Measurements from ENCODE around the gene SORBS2. TPM values are rescaled to one million over a fixed set of nuclear protein-coding genes. Genes with fewer than 3 reads are reported as not detected.

Gene SORBS2
- total and polyA plus RNA-seq, 9 donors = 17.4 to 204 (median 32.7) TPM

DNA sequence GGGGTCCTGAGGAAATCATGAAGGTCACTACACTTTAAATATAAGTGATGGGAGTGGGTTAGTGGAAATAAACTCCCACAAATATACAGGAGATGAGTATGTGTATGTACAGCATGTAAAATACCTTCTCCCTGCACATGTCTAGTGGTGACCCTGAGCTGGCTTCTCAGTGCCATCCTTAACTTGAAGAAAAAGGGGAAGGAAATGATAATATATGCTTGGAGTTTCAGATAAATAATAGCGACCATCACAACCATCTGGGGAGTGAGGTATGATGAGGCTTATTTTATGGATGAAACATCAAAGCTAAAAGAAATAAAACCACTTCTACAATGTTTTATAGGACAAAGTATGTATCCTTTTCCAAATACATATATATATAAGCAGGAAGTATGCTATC is 41.0 kb upstream of the SORBS2 start:
- no peak for DNase-seq
- Histone ChIP-seq H3K4me3 (no peak overlapping the region), H3K27ac (no peak overlapping the region), H3K4me1 (ENCODE audit: insufficient read depth) (no peaks in the 10 kb centered on the region), H3K36me3 (no peaks in the 10 kb centered on the region), H3K27me3 (no peaks in the 10 kb centered on the region), H3K9me3 (no peaks in the 10 kb centered on the region)
- intact Hi-C loops (cut with DNase I) = no loop called here
- TF ChIP-seq EP300 (IDR thresholded peaks at IDR 0.05) = no peak
- TF ChIP-seq, protein P1, sequence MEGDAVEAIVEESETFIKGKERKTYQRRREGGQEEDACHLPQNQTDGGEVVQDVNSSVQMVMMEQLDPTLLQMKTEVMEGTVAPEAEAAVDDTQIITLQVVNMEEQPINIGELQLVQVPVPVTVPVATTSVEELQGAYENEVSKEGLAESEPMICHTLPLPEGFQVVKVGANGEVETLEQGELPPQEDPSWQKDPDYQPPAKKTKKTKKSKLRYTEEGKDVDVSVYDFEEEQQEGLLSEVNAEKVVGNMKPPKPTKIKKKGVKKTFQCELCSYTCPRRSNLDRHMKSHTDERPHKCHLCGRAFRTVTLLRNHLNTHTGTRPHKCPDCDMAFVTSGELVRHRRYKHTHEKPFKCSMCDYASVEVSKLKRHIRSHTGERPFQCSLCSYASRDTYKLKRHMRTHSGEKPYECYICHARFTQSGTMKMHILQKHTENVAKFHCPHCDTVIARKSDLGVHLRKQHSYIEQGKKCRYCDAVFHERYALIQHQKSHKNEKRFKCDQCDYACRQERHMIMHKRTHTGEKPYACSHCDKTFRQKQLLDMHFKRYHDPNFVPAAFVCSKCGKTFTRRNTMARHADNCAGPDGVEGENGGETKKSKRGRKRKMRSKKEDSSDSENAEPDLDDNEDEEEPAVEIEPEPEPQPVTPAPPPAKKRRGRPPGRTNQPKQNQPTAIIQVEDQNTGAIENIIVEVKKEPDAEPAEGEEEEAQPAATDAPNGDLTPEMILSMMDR (IDR thresholded peaks at IDR 0.05) = no peak
- 68 to 80% (median 78%) methylated on average over 1 of the region's 1 CpG for WGBS, 3 donors

DNA sequence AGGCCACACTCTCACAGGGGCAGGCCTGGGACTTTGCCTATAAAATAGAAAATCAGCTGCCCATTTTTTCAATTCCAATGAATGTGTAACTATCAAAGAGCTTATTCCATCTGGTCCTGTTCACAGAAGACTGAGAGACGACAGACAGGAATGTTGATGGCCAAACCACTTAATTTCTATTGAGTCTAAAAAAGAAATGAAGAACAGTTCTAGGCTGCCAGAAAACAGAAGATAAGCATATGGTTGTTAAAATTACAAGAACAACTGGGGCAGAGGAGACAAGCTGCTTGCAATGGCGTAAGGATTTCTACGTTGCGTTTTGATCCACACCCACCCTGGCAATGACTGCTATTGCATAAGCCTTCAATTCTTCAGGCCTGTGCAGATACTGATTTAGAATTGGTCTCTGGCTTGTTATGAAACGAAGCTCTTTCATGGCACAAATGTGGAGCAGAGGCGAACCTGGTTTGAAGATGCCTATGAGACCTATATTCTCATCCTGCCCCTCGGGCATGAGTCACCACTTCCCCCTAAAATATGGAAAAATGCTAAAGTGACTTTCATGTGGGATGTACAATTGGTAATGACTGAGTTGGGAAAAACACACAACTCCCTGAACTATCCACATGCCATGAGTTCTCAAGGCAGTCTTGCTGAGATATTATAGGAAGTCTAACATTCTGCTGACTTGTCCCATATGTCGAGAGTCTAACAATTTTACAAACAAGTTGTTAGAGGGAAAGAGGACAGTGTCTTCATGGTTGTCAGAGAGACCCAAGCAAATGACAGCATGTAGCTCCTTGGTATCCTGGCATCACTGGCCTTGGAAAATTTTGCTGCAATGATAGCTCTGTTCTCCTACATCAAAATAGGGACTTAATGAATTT is 37.9 kb upstream of the SORBS2 start:
- 60 to 78% (median 60%) methylated on average over 8 of the region's 8 CpGs for WGBS, 3 donors
- Histone ChIP-seq H3K36me3 (no peaks in the 10 kb centered on the region), H3K9me3 (no peaks in the 10 kb centered on the region), H3K27me3 (no peaks in the 10 kb centered on the region), H3K4me3 (no peak overlapping the region), H3K27ac (no peak overlapping the region), H3K4me1 (ENCODE audit: insufficient read depth) (no peaks in the 10 kb centered on the region)
- intact Hi-C loops (cut with DNase I) = no loop called here
- peak in 1 of 5 donors; percentile 57 for DNase-seq
- TF ChIP-seq POLR2A (IDR thresholded peaks at IDR 0.05) (no peak), EP300 (IDR thresholded peaks at IDR 0.05) (no peak)
- TF ChIP-seq, protein P1 (IDR thresholded peaks at IDR 0.05) = no peak

DNA sequence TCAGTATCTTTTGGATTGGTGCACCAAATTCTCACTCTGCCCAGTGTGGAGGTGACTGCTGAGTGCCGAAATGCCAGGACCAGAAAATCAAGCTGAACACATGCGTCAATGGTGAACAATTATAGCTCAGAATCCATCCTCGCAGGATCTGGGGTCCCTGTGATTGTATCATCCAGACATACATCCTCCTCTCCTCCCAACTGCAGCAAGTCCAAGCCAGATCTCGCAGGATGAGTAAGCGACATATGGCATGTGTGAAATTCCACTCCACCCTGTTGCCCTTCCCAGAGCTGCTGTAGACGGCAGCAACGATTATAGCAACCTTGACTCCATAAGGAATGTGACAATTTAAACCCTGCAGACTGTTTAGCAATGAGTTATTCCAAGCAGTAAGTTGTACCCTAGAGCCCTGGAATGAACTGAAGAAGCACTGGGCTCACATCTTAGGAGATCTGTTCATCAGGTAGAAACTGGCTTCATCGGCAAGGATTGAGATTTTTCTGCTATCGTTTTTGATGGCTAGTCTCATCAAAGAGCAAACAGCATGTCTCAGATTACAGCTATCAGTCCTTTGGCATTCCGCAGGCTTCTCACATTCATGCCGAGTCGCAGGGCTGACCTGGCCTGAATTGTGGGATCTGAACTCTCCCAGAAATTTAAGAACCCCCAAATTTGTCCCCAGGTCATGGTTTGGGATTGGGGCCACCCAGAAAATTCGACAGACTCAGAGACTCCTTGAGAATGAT is 35.5 kb upstream of the SORBS2 start:
- Histone ChIP-seq H3K4me1 (ENCODE audit: insufficient read depth) (no peaks in the 10 kb centered on the region), H3K27me3 (no peaks in the 10 kb centered on the region), H3K27ac (no peak overlapping the region), H3K9me3 (no peaks in the 10 kb centered on the region), H3K4me3 (no peak overlapping the region), H3K36me3 (no peaks in the 10 kb centered on the region)
- TF ChIP-seq POLR2A (IDR thresholded peaks at IDR 0.05) (no peak), EP300 (IDR thresholded peaks at IDR 0.05) (no peak)
- TF ChIP-seq, protein P1 (IDR thresholded peaks at IDR 0.05) = no peak
- WGBS, 3 donors = 57 to 64% (median 63%) methylated on average over 13 of the region's 13 CpGs
- intact Hi-C loops (cut with DNase I) = no loop called here
- DNase-seq = no peak

DNA sequence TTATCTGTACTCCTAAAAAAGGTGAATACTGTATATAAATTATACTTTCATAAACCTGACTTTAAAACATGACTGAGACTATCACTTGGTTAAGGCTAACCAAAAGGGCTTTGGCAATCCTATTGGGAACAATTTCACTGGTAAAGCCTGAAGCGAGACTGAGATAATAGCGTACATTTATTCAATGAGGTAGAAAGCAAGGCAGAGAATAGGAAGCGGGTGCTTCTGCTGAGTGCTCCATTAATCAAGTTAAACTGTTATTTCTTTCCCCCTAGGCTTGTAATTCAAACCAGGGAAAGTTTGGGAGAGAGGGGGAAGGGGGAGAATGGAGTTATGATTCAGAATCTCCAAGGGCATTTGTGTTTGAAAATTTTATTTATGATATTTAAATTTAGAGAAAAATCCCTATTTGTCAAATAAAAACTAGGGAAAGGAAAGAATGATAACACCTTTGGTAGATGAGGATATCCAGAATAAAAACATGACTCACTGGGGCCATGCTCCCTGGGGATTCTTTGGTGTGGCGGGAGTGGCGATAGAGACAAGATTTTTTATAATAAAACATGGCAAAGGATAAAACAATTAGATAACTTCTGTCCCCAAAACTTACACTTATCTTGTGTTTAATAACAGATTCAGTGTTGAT is 34.6 kb upstream of the SORBS2 start:
- H3K27ac ChIP-seq = no peak overlapping the region
- intact Hi-C loops (cut with DNase I) = no loop called here
- H3K27me3 ChIP-seq = no peaks in the 10 kb centered on the region
- no peak overlapping the region for H3K4me3 ChIP-seq
- 62 to 70% (median 65%) methylated on average over 5 of the region's 5 CpGs for WGBS, 3 donors
- no peak for TF ChIP-seq POLR2A (IDR thresholded peaks at IDR 0.05)
- TF ChIP-seq, protein P1 (IDR thresholded peaks at IDR 0.05) = no peak
- no peak for TF ChIP-seq EP300 (IDR thresholded peaks at IDR 0.05)
- DNase-seq = no peak
- no peaks in the 10 kb centered on the region for H3K9me3 ChIP-seq
- no peaks in the 10 kb centered on the region for H3K36me3 ChIP-seq
- H3K4me1 ChIP-seq (ENCODE audit: insufficient read depth) = no peaks in the 10 kb centered on the region
